HepG2 (cell line): ENCODE data around the gene TEKT5. TPM values are rescaled to one million over a fixed set of nuclear protein-coding genes. Genes with fewer than 3 reads are reported as not detected.

Experiments used
- ARID3A ChIP-seq: IDR thresholded peaks from 2 replicates; pipeline ENCODE4 v1.6.1; 2012; ENCODE audit warnings: low read depth, low read length, improper control_type of control experiment
- ARNT2 ChIP-seq: sonication (generic); formaldehyde crosslinking; IDR thresholded peaks from 2 replicates; pipeline ENCODE4 v1.8.0; 2022; ENCODE audit warnings: mild to moderate bottlenecking, low read depth, missing genetic modification reagents, moderate library complexity
- ATF7-NPFF ChIP-seq: sonication (generic); formaldehyde crosslinking; IDR thresholded peaks from 2 replicates; pipeline ENCODE4 v1.8.1; 2023; ENCODE audit warnings: mild to moderate bottlenecking, low read depth, missing genetic modification reagents, moderate library complexity
- CSRNP1 ChIP-seq: sonication (generic); formaldehyde crosslinking; IDR thresholded peaks from 2 replicates; pipeline ENCODE4 v1.8.1; 2023; ENCODE audit warnings: mild to moderate bottlenecking, missing genetic modification reagents
- ELF1 ChIP-seq: sonication (generic); formaldehyde crosslinking; IDR thresholded peaks from 2 replicates; pipeline ENCODE4 v1.4.0; 2020; ENCODE audit warnings: missing genetic modification reagents
- GLMP ChIP-seq: sonication (generic); formaldehyde crosslinking; IDR thresholded peaks from 2 replicates; pipeline ENCODE4 v1.9.0; 2021; ENCODE audit warnings: missing genetic modification reagents, mild to moderate bottlenecking, borderline replicate concordance
- GPBP1L1 ChIP-seq: sonication (generic); formaldehyde crosslinking; IDR thresholded peaks from 2 replicates; pipeline ENCODE4 v1.5.0; 2020; ENCODE audit warnings: mild to moderate bottlenecking, missing genetic modification reagents
- IKZF5 ChIP-seq: IDR thresholded peaks from 2 replicates; pipeline ENCODE4 v1.6.1; 2018; ENCODE audit warnings: missing genetic modification reagents, mild to moderate bottlenecking, missing compliant biosample characterization
- KDM5B ChIP-seq: sonication (generic); formaldehyde crosslinking; IDR thresholded peaks from 2 replicates; pipeline ENCODE4 v1.4.0; 2020; ENCODE audit warnings: missing genetic modification reagents, mild to moderate bottlenecking, borderline replicate concordance
- MATR3 ChIP-seq: sonication (generic); formaldehyde crosslinking; IDR thresholded peaks from 2 replicates; pipeline ENCODE4 v1.4.0; 2020; ENCODE audit warnings: missing genetic modification reagents
- PLSCR1 ChIP-seq: sonication (generic); formaldehyde crosslinking; IDR thresholded peaks from 2 replicates; pipeline ENCODE4 v1.5.0; 2020; ENCODE audit warnings: missing genetic modification reagents, mild to moderate bottlenecking, borderline replicate concordance
- POGZ ChIP-seq: sonication (generic); formaldehyde crosslinking; IDR thresholded peaks from 2 replicates; pipeline ENCODE4 v1.4.0; 2020; ENCODE audit warnings: mild to moderate bottlenecking, missing genetic modification reagents
- ZKSCAN5 ChIP-seq: sonication (generic); formaldehyde crosslinking; IDR thresholded peaks from 2 replicates; pipeline ENCODE4 v1.5.1; 2020; ENCODE audit warnings: mild to moderate bottlenecking, missing genetic modification reagents
- ZNF260 ChIP-seq: sonication (generic); formaldehyde crosslinking; IDR thresholded peaks from 2 replicates; pipeline ENCODE4 v1.4.0; 2020; ENCODE audit warnings: missing genetic modification reagents, low read depth, mild to moderate bottlenecking, borderline replicate concordance
- ZNF496 ChIP-seq: sonication (generic); formaldehyde crosslinking; IDR thresholded peaks from 2 replicates; pipeline ENCODE4 v1.8.1; 2023; ENCODE audit warnings: mild to moderate bottlenecking, moderate library complexity, missing genetic modification reagents; ENCODE audit not compliant: insufficient replicate concordance
- ZNF552 ChIP-seq: sonication (generic); formaldehyde crosslinking; IDR thresholded peaks from 2 replicates; pipeline ENCODE4 v1.9.0; 2022; ENCODE audit warnings: missing genetic modification reagents, mild to moderate bottlenecking, borderline replicate concordance
- ZNF563 ChIP-seq: sonication (generic); formaldehyde crosslinking; IDR thresholded peaks from 2 replicates; pipeline ENCODE4 v1.8.0; 2022; ENCODE audit warnings: mild to moderate bottlenecking, moderate library complexity, missing genetic modification reagents
- ZNF577 ChIP-seq: sonication (generic); formaldehyde crosslinking; IDR thresholded peaks from 2 replicates; pipeline ENCODE4 v1.4.0; 2020; ENCODE audit warnings: mild to moderate bottlenecking, low read depth, missing genetic modification reagents, borderline replicate concordance
- ZNF75D ChIP-seq: sonication (generic); formaldehyde crosslinking; IDR thresholded peaks from 2 replicates; pipeline ENCODE4 v1.8.1; 2023; ENCODE audit warnings: missing genetic modification reagents, mild to moderate bottlenecking, borderline replicate concordance
- ZNF773 ChIP-seq: sonication (generic); formaldehyde crosslinking; IDR thresholded peaks from 2 replicates; pipeline ENCODE4 v1.4.0; 2020; ENCODE audit warnings: missing genetic modification reagents, borderline replicate concordance
- ZNF879 ChIP-seq: sonication (generic); formaldehyde crosslinking; IDR thresholded peaks from 2 replicates; pipeline ENCODE4 v1.8.1; 2023; ENCODE audit warnings: missing genetic modification reagents
- polyA plus RNA-seq, 8 experiments: library from polyadenylated mRNA; depleted of rRNA in 3 of 8; stranded (reverse) in 7 of 8; unstranded in 1 of 8; fragments of >200 nt; fragmentation: Illumina TruSeq in 4 of 8; extraction: Trizol in 4 of 8; gene quantifications; 2 replicates each; pipeline versions ENCODE4 v1.2.1 to v1.2.3, GENCODE V29; 2011 to 2016; ENCODE audit warnings: low read depth in 4 of 8, missing spikeins in 1 of 8, mixed read lengths in 1 of 8; ENCODE audit not compliant: insufficient read depth in 1 of 8
- total RNA-seq, 5 experiments: library from RNA; depleted of rRNA; stranded (reverse); fragments of >200 nt; fragmentation: Illumina TruSeq; extraction: Trizol; gene quantifications; 2 replicates each; pipeline ENCODE4 v1.2.3, GENCODE V29; 2016; ENCODE audit warnings: low read depth in 1 of 5

Gene TEKT5
- total and polyA plus RNA-seq, 2 of the 13 experiments (the other 11 are each of a cell fraction or from before 2014, with no cell fraction given): 0.16 TPM; not detected in 1

GRCh38 chr16:10610499-10611184 lies 84.1 kb downstream of the TEKT5 start (continued):
- TF ChIP-seq ARNT2 (CRISPR knock-in tag) (no peak), ZKSCAN5 (CRISPR knock-in tag) (no peak; the same call in 1 of the 2 replicates), ZNF563 (no peak), GPBP1L1 (no peak), POGZ (CRISPR knock-in tag) (no peak; the same call in 1 of the 2 replicates), ZNF552 (no peak), PLSCR1 (CRISPR knock-in tag) (no peak), GLMP (CRISPR knock-in tag) (no peak), ZNF773 (CRISPR knock-in tag) (no peak), ATF7-NPFF (CRISPR knock-in tag) (no peak), ZNF879 (CRISPR knock-in tag) (no peak), ARID3A (peak; percentile 82; the same call in 1 of the 2 replicates), IKZF5 (CRISPR knock-in tag) (peak; percentile 75; the same call in 1 of the 2 replicates), ELF1 (peak; percentile 70; the same call in 1 of the 2 replicates), ZNF260 (CRISPR knock-in tag) (no peak), ZNF577 (CRISPR knock-in tag) (no peak), CSRNP1 (CRISPR knock-in tag) (peak; percentile 81; the same call in 1 of the 2 replicates), KDM5B (0 out of 2 replicates have a peak, but pooled peaks have one; percentile 22), ZNF75D (CRISPR knock-in tag) (no peak), ZNF496 (CRISPR knock-in tag) (no peak), MATR3 (CRISPR knock-in tag) (no peak)
